ENCODE data around the gene RNF115. TPM values are rescaled to one million over a fixed set of nuclear protein-coding genes. Genes with fewer than 3 reads are reported as not detected.

The RNF115 gene
- total and polyA plus RNA-seq, 2 of the 8 experiments (the other 6 are each of a cell fraction or from before 2014, with no cell fraction given), result 4.7 to 10.8 TPM

- Histone ChIP-seq H2AK5ac (ENCODE audit: low read depth, low read length) (no peak overlapping the region), H3K18ac (ENCODE audit: extremely low read depth, low read length) (no peak overlapping the region), H2BK12ac (ENCODE audit: low read depth, low read length) (no peak overlapping the region), H2BK15ac (ENCODE audit: low read length) (no peak overlapping the region), H3K79me1 (ENCODE audit: low read depth, low read length) (no peaks in the 10 kb centered on the region), H3K9ac (replicated peaks in 1 of 4; ENCODE audit: extremely low read depth in 1 of 4, low read depth in 3 of 4, low read length in 3 of 4) (no peak overlapping the region), H3K36me3 (ENCODE audit: control insufficient read depth in 2 of 4, insufficient read depth in 4 of 4, low read length in 3 of 4) (no peaks in the 10 kb centered on the region), H4K8ac (ENCODE audit: extremely low read depth, insufficient read depth, low read length) (no peak overlapping the region), H3K27me3 (replicated peaks in 1 of 4; ENCODE audit: control insufficient read depth in 3 of 4, extremely low read depth in 1 of 4, insufficient read depth in 3 of 4, low read length in 3 of 4) (no peaks in the 10 kb centered on the region), H4K91ac (replicated peaks; ENCODE audit: insufficient read length, low read length) (no peak overlapping the region), H2BK5ac (ENCODE audit: low read depth, low read length) (no peak overlapping the region), H4K5ac (ENCODE audit: insufficient read length, low read depth, low read length) (no peak overlapping the region), H3K56ac (replicated peaks; ENCODE audit: insufficient read length, low read depth, low read length) (no peak overlapping the region), H3K23me2 (ENCODE audit: low read depth, low read length) (no peaks in the 10 kb centered on the region), H2BK20ac (ENCODE audit: low read length) (no peak overlapping the region), H2AFZ (ENCODE audit: low read length) (no peak overlapping the region), H3K23ac (ENCODE audit: insufficient read length) (no peak overlapping the region), H3K4me1 (replicated peaks in 1 of 4; ENCODE audit: control insufficient read depth in 3 of 4, insufficient read depth in 4 of 4, low read length in 3 of 4) (peaks cover 0 to 6% (median 0%) of the 10 kb centered on the region in 4 experiments; a peak in 3 of 7 replicates), H3K9me3 (ENCODE audit: insufficient read depth in 2 of 2, low read depth in 1 of 2, low read length in 1 of 2) (no peaks in the 10 kb centered on the region), H3K4me2 (ENCODE audit: insufficient read depth in 1 of 2, low read depth in 2 of 2, low read length in 2 of 2) (no peak overlapping the region), H3K79me2 (ENCODE audit: control insufficient read depth in 1 of 2, insufficient read depth in 2 of 2, low read length in 2 of 2) (no peaks in the 10 kb centered on the region), H3K4me3 (ENCODE audit: extremely low read depth in 1 of 4, insufficient read depth in 2 of 4, low read depth in 3 of 4, low read length in 4 of 4) (no peak overlapping the region), H4K20me1 (replicated peaks in 1 of 2; ENCODE audit: control insufficient read depth in 1 of 2, insufficient read depth in 2 of 2, low read length in 2 of 2) (no peaks in the 10 kb centered on the region), H2BK120ac (replicated peaks; ENCODE audit: low read depth, low read length) (no peak overlapping the region), H3K14ac (ENCODE audit: insufficient read length) (no peak overlapping the region), H3K4ac (replicated peaks; ENCODE audit: insufficient read length, low read depth, low read length) (no peak overlapping the region), H3K27ac (ENCODE audit: low read depth, low read length) (no peak overlapping the region)
- ChIA-PET CTCF (ENCODE audit: partially characterized antibody) (interaction anchor here (0.8 to 1.4 kb wide), 3 partner anchors 8 to 30 kb away, joined by 3 to 4 read pairs (median 3); no protein-coding TSS in a partner anchor), POLR2A (ENCODE audit: partially characterized antibody) (interaction anchor here (1.1 to 1.7 kb wide), 2 partner anchors 116 to 323 kb away, joined by 3 read pairs; partner anchors contain the start of gene NUDT17)
- no peak for FAIRE-seq
- DNase-seq (ENCODE audit: low read depth in 1 of 2, low spot score in 2 of 2), result no peak
- 87% methylated on average over 5 of the region's 5 CpGs; no CpG with 5 or more reads in 1 of the 2 experiments for WGBS, 2 experiments (ENCODE audit: extremely low coverage in 1 of 2, insufficient coverage in 1 of 2, insufficient read length in 1 of 2, insufficient replicate concordance in 2 of 2, low coverage in 1 of 2, low lambda C conversion rate in 2 of 2, missing lambda C conversion rate in 1 of 2)
- no peak for TF ChIP-seq TCF12 (IDR thresholded peaks at IDR 0.05; ENCODE audit: low read depth, low read length)
- TF ChIP-seq TEAD4 (IDR thresholded peaks at IDR 0.05; ENCODE audit: low read depth, low read length), result no peak
- TF ChIP-seq RAD21 (IDR thresholded peaks at IDR 0.05 in 1 of 2, conservative IDR thresholded peaks at IDR 0.05 in 1 of 2; ENCODE audit: low read depth in 2 of 2, low read length in 2 of 2), result no peak
- TF ChIP-seq CHD1 (IDR thresholded peaks at IDR 0.05; ENCODE audit: low read depth, low read length), result no peak
- TF ChIP-seq RXRA (IDR thresholded peaks at IDR 0.05; ENCODE audit: insufficient read depth, low read depth, low read length), result no peak
- TF ChIP-seq KDM4A (IDR thresholded peaks at IDR 0.05; ENCODE audit: low read depth, low read length, severe bottlenecking), result no peak
- no peak for TF ChIP-seq EP300 (IDR thresholded peaks at IDR 0.05; ENCODE audit: borderline replicate concordance in 1 of 2, low read depth in 2 of 2, low read length in 2 of 2)
- no peak for TF ChIP-seq RFX5 (IDR thresholded peaks at IDR 0.05; ENCODE audit: borderline replicate concordance, low read depth, low read length)
Observed at GRCh38 chr1:145729666-145730436, 94.0 kb downstream of the RNF115 start.

Data from H1 (cell line).